Right renal cortex interstitium (tissue), 3 donors: ENCODE measurements around the gene FKBP5. TPM values are rescaled to one million over a fixed set of nuclear protein-coding genes. Genes with fewer than 3 reads are reported as not detected.
"Not testable (repeated sequence)": the region's sequence is repeated elsewhere in the genome, so short reads cannot be mapped to it uniquely, and the experiment has no call there.

ENCODE experiments used
- DNase-seq, 3 donors: peaks; one replicate each; pipeline ENCODE4 v3.0.0-alpha.2; 2013; ENCODE audit warnings: low read depth in 3 of 3, low spot score in 2 of 3
- polyA plus RNA-seq, 3 donors: library from polyadenylated mRNA; unstranded; fragments of 120-200 nt; gene quantifications; one replicate each; pipeline ENCODE4 v1.2.1, GENCODE V29; 2013; ENCODE audit not compliant: insufficient read length in 3 of 3

Gene FKBP5
- polyA plus RNA-seq, 3 donors = 24.9 to 29.0 (median 27.7) TPM

GRCh38 chr6:35594503-35595186 is 94.1 kb downstream of the FKBP5 start:
- DNase-seq = no peak

DNA sequence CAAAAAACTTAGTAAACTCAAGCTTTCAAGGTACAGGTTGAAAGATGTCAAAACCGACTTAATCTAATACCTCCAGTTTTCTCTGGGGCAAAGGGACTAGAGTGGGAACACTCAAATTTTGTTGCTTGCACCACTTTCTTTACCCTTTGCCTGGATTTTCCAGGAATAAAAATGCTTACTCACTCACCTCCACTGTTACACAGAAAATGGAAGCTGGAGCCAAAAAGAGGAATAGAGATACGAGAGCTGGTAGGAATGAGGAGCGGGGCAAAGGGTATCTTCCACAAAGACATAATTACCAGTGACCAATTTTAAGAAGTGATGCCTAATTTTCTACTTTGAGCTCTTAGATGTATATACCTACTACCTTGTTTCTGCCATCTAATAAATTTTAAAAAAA is 96.5 kb downstream of the FKBP5 start:
- DNase-seq = no peak

DNA sequence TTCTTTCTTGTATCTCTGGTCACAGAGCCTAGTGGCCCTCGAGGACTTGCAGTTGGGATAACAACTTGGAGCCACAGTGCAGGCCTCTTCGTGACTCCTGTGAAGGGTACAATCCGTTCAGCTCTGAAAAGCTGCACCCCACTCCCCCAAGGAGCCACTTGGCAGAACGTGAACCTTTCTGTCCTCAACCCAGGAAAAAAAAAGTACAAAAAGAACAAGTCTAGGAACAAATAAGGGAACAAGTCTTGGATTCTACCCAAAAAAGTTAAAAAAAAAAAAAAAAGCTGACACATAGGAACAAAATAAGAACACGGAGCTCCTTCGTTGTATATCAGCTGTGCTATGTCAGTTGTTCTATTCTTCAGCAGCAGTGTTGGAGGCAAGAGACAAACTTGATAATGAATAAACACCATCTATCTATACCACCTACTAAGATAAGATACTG is 98.1 kb downstream of the FKBP5 start:
- DNase-seq = no peak

- DNase-seq = no peak
These were observed 98.8 kb downstream of the FKBP5 start for GRCh38 chr6:35589904-35590303.

DNA sequence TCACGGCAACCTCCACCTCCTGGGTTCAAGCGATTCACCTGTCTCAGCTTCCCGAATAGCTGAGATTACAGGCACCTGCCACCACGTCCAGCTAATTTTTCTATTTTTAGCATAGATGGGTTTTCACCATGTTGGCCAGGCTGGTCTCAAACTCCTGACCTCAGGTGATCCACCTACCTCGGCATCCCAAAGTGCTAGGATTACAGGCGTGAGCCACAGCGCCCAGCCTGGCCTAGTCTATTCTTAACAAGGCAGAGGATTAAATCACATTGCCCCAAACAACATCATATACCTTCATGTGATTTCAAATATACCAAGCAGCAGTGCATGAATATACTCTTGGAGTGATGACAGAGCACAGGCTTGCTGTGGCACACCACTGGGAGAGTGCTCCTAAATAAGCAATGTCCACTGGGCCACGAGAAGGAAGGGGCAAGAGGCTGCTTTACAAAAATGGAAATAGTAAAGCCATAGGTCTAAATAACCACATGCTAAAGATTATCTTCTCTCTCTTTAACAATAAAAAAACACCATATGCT is 99.4 kb downstream of the FKBP5 start:
- DNase-seq = no peak

- DNase-seq = no peak
These were observed 101.5 kb downstream of the FKBP5 start for GRCh38 chr6:35587167-35587566.

DNA sequence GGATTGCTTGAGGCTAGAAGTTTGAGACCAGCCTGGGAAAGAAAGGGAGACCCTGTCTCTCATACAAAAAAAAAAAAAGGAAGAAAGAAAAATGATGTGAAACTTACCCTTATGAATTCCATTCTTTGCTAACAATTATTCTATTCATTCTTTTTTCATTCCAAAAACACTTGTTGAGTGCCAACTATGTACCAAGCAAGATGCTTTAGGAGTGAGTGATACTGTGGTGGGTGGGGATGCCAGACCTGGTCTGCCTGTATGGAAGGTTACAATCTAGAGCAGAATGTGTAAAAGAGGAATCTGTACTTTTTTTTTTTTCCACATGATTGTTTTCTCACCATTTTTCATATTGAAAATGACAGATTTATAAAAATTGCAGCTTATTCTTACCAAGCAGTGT is 102.2 kb downstream of the FKBP5 start:
- no peak for DNase-seq

DNA sequence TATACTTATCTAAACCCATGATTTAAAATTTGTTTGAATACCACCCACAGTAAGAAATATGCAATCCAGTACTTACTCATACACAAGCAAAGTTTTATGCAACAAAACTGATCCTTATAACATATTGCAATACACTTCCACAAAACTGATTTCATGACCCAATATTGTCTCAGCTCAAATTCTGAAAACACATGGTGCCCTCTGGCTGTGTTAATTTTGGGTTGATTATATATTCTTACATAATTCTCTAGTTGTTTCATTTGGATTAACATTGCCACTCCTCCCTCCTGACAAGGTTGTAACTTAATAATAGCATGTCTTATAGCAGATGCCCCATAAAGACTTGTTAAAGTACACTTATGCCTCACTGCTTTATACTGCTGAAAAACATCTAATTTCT is 103.1 kb downstream of the FKBP5 start:
- no peak for DNase-seq

DNA sequence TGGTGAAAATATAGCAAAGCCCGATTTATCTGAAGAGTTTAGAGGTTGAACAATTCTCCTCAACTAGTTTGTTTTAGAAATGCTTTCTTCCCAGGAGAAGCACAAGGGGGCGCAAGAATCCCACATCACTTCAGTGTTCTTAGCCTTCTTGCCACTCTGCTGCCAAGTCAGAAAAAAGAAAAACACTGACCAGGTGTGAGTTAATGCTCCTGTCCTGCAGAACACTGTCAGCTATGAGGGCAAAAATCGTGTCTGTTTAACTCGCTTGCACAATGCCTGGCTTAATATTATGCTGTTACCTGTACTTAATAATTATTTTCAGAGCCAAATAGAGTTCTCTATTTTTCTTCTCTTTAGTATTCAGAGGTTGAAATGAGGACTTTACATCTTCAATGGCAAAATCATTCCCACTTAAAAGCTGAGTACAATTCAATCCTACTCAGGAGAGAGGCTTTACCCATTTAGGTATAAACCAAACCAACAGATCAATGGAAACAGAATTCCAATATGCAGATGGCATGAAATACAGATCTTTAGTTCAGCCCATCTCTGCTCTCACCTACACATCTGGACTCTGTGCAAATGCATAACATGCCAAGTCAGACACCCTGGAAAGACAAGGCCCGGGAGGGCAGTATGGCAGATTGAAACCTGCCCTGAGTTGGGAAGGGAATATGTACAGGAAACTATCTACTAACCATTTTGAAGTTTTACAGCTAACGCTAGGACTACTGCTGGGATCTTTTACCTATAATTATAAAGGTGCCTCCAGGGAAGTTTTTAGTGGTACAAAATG is 104.6 kb downstream of the FKBP5 start:
- DNase-seq = peak in 2 of 3 donors; percentile 63 to 65

GRCh38 chr6:35582315-35582714 is 106.4 kb downstream of the FKBP5 start:
- no peak for DNase-seq

GRCh38 chr6:35581633-35582032 is 107.1 kb downstream of the FKBP5 start:
- DNase-seq = no peak

DNA sequence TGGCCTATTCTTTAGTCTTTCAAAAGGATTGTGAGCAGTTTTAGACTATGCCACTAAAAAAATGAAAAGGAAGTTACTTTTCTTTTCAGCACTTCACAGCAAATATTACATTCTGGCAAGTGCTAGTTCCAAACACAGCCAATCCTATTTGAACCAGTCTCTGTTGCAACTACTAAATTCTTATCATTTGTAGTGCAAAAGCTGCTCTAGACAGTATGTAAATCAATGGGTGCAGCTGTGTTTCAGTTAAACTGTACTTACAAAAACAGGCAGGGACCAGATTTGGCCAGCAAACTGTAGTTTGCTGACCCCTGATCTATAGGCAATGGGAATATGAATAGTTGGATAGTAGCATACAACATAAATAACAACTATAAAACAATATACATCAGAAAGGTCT is 107.9 kb downstream of the FKBP5 start:
- no peak for DNase-seq

- DNase-seq = no peak
These were observed 112.0 kb downstream of the FKBP5 start for GRCh38 chr6:35576682-35577081.

GRCh38 chr6:35573495-35574110 is 115.1 kb downstream of the FKBP5 start:
- DNase-seq = no peak

DNA sequence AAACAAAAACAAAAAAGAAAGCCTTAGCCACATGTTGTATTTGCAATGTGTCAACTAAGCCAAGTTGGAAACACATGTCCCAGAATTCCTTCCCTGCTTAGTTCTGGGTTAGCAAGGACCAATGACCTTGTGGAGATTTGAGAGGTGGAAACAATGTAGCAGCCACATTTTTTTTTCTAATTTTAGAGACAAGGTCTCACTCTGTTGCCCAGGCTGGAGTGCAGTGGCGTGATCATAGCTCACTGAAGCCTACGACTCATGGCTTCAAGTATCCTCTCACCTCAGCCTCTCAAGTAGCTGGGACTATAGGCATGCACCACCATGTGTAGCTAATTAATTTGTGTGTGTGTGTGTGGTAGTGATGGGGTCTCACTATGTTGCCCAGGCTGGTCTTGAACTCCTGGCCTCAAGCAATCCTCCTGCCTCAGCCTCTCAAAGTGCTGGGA is 117.8 kb downstream of the FKBP5 start:
- not testable (repeated sequence) for DNase-seq

- DNase-seq = no peak
These were observed 119.7 kb downstream of the FKBP5 start for GRCh38 chr6:35569011-35569461.

DNA sequence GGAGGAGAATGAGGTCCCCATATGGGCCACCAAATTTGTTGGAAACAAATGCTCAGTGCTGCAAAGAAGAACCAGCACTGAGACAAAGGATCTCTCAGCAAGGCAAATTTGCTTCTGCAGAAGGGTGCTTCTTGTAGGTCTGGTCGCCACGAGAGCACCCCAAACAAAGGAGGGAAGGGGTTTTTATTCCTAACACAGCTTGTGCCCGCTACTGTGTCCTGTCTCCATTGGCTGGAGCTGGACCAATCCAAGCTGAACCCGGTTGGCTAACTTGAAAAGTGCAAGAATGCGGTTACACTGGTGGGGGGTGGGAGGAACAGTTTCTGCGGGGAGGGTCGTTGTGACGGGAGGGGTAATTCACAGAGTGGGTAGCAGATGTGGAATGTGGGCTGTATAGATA is 121.9 kb downstream of the FKBP5 start:
- DNase-seq = no peak

GRCh38 chr6:35564733-35565132 is 124.0 kb downstream of the FKBP5 start:
- DNase-seq = no peak

GRCh38 chr6:35562060-35562459 is 126.7 kb downstream of the FKBP5 start:
- DNase-seq = peak in 1 of 3 donors; percentile 15

GRCh38 chr6:35561113-35561512 is 127.6 kb downstream of the FKBP5 start:
- no peak for DNase-seq

DNA sequence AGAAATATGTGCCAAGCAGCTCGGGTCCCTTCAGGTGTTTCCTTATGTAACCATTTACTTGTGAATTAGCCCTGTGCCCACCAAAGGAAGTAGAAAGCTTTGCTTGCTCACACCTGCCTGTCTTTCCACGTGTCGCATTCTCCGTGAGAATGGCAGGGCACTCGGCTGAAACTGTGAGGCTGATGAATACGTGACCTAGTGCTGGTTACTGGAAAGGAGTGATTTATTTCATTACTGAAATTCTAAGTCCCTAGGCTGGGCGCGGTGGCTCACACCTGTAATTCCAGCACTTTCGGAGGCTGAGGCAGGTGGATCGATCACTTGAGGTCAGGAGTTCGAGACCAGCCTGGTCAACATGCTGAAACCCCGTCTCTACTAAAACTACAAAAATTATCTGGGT is 130.1 kb downstream of the FKBP5 start:
- DNase-seq = no peak
